ENCODE measurements around the gene SEC22C. TPM values are rescaled to one million over a fixed set of nuclear protein-coding genes. Genes with fewer than 3 reads are reported as not detected.

The SEC22C gene
- total RNA-seq, 4 donors from 2014 or later: 30.5 to 56.4 (median 38.7) TPM

GRCh38 chr3:42531470-42531869 is 50.3 kb downstream of the SEC22C start:
- no peak overlapping the region for H3K27ac ChIP-seq
- H3K9me3 ChIP-seq: no peaks in the 10 kb centered on the region
- H3K36me3 ChIP-seq: peaks cover 0 to 32% (median 0%) of the 10 kb centered on the region in 3 donors
- TF ChIP-seq POLR2A (IDR thresholded peaks at IDR 0.05): no peak
- no peaks in the 10 kb centered on the region for H3K4me1 ChIP-seq
- no peak overlapping the region for H3K4me3 ChIP-seq
- no peaks in the 10 kb centered on the region for H3K27me3 ChIP-seq
- peak in 1 of 3 donors; percentile 26 for DNase-seq

GRCh38 chr3:42530073-42530472 is 51.7 kb downstream of the SEC22C start:
- H3K36me3 ChIP-seq: peaks cover 0 to 32% (median 0%) of the 10 kb centered on the region in 3 donors
- no peaks in the 10 kb centered on the region for H3K27me3 ChIP-seq

GRCh38 chr3:42529468-42529867 is 52.3 kb downstream of the SEC22C start:
- H3K4me1 ChIP-seq: no peaks in the 10 kb centered on the region
- no peaks in the 10 kb centered on the region for H3K27me3 ChIP-seq
- no peak overlapping the region for H3K4me3 ChIP-seq
- H3K9me3 ChIP-seq: no peaks in the 10 kb centered on the region
- no peak overlapping the region for H3K27ac ChIP-seq
- peak in 1 of 3 donors; percentile 27 for DNase-seq
- peaks cover 0 to 35% (median 0%) of the 10 kb centered on the region in 3 donors for H3K36me3 ChIP-seq
- TF ChIP-seq, protein P1, sequence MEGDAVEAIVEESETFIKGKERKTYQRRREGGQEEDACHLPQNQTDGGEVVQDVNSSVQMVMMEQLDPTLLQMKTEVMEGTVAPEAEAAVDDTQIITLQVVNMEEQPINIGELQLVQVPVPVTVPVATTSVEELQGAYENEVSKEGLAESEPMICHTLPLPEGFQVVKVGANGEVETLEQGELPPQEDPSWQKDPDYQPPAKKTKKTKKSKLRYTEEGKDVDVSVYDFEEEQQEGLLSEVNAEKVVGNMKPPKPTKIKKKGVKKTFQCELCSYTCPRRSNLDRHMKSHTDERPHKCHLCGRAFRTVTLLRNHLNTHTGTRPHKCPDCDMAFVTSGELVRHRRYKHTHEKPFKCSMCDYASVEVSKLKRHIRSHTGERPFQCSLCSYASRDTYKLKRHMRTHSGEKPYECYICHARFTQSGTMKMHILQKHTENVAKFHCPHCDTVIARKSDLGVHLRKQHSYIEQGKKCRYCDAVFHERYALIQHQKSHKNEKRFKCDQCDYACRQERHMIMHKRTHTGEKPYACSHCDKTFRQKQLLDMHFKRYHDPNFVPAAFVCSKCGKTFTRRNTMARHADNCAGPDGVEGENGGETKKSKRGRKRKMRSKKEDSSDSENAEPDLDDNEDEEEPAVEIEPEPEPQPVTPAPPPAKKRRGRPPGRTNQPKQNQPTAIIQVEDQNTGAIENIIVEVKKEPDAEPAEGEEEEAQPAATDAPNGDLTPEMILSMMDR (IDR thresholded peaks at IDR 0.05): no peak
- TF ChIP-seq POLR2A (IDR thresholded peaks at IDR 0.05): no peak

More at GRCh38 chr3:42530073-42530472, 51.7 kb downstream of the SEC22C start:
- no peak for DNase-seq
- Histone ChIP-seq H3K9me3 (no peaks in the 10 kb centered on the region), H3K4me1 (no peaks in the 10 kb centered on the region), H3K4me3 (no peak overlapping the region), H3K27ac (no peak overlapping the region)
- TF ChIP-seq POLR2A (IDR thresholded peaks at IDR 0.05): no peak
- TF ChIP-seq, protein P1 (IDR thresholded peaks at IDR 0.05): no peak

- no peaks in the 10 kb centered on the region for H3K9me3 ChIP-seq
- TF ChIP-seq, protein P1 (IDR thresholded peaks at IDR 0.05): no peak
- no peak for TF ChIP-seq POLR2A (IDR thresholded peaks at IDR 0.05)
- H3K4me1 ChIP-seq: no peaks in the 10 kb centered on the region
- H3K27ac ChIP-seq: peak overlapping the region in 1 of 4 donors; percentile 17
- no peaks in the 10 kb centered on the region for H3K27me3 ChIP-seq
- DNase-seq: no peak
- no peak overlapping the region for H3K4me3 ChIP-seq
- peaks cover 0 to 28% (median 0%) of the 10 kb centered on the region in 3 donors for H3K36me3 ChIP-seq
Measured at GRCh38 chr3:42527368-42527917, 54.3 kb downstream of the SEC22C start.

- DNase-seq: no peak
- Histone ChIP-seq H3K9me3 (no peaks in the 10 kb centered on the region), H3K4me1 (no peaks in the 10 kb centered on the region), H3K27me3 (no peaks in the 10 kb centered on the region), H3K36me3 (peaks cover 0 to 21% (median 0%) of the 10 kb centered on the region in 3 donors), H3K4me3 (no peak overlapping the region), H3K27ac (peak overlapping the region in 1 of 4 donors; percentile 17)
- TF ChIP-seq, protein P1 (IDR thresholded peaks at IDR 0.05): no peak
- TF ChIP-seq POLR2A (IDR thresholded peaks at IDR 0.05): no peak
Measured at GRCh38 chr3:42526616-42527367, 55.0 kb downstream of the SEC22C start.

DNA sequence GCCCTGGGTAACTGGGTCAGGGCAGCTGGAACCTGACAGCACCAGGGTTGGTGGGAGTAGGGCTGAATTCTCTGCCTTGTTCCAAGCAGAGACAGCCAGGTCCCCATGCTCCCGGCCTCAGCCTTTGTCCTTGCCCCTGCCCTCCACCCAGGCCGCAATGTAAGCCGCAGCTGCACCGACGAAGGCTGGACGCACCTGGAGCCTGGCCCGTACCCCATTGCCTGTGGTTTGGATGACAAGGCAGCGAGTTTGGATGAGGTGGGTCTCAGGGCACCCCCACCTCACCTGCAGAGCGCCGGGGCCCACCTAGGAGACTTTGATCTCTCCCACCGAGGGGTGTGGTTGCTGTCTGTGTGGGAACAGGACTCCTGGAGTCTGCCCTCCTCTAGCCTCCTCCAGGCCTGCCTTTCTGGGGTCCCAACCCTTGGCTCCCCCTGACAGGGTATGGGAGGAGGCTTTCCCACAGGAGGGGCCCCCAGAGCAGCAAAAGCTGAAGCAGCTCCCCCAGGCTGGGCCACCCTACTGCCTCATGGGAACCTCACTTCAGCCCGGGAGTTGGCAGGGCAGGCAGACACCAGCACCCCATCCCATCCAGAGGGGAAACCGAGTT is 55.9 kb downstream of the SEC22C start:
- Histone ChIP-seq H3K36me3 (peaks cover 0 to 14% (median 0%) of the 10 kb centered on the region in 3 donors), H3K27ac (no peak overlapping the region), H3K4me3 (no peak overlapping the region), H3K4me1 (no peaks in the 10 kb centered on the region), H3K27me3 (no peaks in the 10 kb centered on the region), H3K9me3 (no peaks in the 10 kb centered on the region)
- no peak for DNase-seq
- no peak for TF ChIP-seq POLR2A (IDR thresholded peaks at IDR 0.05)
